IPS-NIHi7 (cell line): ENCODE measurements around the gene TCF7L2.

Experiments
- DNase-seq: peaks from one replicate; pipeline ENCODE4 v3.0.0; 2012; ENCODE audit warnings: mixed read lengths; ENCODE audit errors: extremely low spot score

TCF7L2 gene

GRCh38 chr10:112946649-112947048 lies 3.4 kb upstream of the TCF7L2 start:
- no peak for DNase-seq

DNA sequence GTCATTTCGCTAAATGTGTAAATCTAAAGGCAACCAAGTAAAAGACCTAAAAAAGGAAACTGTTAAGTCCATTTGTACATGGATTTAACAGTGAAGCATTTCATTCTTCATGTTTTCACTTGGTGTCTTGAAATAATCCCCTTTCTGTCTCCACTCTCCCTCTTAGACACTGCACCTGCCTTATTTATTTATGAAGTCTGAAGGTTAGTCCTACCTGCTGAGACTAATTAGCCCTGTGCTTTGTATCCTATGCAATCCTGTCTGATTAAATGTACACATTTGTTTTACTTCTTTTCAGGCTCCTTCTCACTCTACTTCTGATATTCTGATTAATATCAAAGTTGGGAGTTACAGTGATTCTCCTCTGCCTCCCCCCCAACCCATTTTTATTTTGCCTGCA lies 1.9 kb upstream of the TCF7L2 start:
- DNase-seq = no peak

DNA sequence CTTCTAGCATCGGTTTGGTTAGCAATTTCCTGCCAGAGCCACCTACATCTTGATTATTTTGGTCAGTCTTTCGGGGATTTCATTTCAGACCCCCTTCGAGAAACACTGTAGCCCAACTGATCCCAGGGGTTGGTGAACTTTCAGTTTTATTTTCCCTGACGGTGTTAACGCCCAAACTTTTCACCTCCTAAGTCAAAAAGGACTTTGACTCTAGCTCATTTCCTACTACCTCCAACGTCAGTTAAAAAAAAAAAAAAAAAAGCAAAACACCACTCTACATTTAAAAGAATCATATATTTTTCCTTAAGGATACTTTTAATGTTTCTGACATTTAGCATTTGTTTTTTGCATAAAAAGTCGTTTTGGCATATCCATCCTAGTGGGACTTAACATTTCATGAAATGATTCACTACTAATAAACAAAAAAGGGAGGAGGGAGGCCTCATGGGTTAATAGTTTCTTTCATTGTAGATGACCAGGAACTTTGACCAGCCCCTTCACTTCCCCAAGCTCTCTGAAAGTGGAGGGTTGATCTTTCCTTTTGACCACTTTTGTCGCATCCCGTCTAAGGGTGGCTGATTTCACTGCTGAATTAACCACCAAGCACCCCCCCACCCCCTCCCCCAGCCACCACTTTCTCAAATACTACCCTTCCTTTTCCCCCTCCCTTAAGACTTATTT lies 764 bp upstream of the TCF7L2 start:
- DNase-seq = no peak

DNA sequence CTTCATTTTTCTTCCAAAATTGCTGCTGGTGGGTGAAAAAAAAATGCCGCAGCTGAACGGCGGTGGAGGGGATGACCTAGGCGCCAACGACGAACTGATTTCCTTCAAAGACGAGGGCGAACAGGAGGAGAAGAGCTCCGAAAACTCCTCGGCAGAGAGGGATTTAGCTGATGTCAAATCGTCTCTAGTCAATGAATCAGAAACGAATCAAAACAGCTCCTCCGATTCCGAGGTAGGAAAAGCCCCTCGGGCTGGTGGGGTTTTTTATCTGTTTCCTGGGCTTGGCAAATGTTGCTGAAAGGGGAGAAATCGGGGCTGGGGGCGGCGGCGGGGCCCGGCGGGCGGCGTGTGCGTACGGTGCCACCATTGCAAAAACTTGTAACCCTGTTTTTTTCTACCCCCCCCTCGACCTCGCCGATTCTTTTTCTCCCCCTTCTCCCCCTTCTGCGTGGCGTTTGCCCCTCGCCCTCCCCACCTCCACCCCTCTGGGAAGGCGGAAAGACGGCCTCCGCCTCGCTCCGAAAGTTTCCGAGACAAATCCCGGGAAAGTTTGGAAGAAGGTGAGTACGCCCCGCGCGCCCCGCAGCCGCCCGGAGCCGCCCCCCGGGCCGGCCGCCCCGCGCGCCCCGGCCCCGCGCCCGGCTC lies 789 bp downstream of the TCF7L2 start:
- no peak for DNase-seq

DNA sequence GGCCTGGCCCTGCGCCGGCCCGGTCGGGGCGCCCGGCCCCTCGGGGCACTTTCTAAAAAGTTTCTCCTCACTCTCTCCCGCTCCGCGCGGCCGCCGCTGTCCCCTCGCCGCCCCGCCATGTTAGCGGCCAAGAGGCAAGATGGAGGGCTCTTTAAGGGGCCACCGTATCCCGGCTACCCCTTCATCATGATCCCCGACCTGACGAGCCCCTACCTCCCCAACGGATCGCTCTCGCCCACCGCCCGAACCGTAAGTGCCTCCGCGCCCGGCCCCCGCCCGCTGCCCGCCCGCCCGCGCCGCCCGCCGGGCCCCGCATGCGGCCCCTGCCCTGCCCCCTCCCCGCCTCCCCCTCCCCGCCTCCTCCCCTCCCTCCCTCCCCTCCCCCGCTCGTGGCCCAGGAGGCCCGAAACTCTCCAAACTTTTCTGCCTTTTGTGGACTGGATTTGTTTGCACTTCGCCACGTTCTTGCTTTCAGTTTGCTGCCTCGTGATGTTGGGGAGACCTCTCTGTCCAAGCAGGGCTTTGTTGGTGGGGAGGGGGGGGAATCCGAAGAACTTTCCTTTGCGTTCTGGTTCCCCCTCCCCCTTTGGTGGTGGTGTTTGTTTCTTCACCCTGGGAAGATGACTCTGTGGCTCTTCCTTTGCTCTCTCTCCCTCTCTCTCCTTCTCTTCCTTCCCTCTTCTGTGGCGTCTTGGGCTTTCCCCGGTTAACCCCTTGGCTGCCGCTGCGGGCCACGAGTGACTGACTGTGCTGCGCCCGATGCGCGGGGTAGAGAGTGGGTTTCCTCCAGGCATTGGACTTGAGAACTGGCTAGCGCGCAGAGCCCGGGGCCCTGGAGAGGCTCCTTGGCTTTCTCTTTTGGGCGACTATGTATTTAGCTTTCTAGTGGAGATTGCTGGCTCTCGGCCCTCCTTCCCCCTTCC lies 1.6 kb downstream of the TCF7L2 start:
- DNase-seq = no peak

- no peak for DNase-seq
These were observed 2.5 kb downstream of the TCF7L2 start for GRCh38 chr10:112952282-112953173.

DNA sequence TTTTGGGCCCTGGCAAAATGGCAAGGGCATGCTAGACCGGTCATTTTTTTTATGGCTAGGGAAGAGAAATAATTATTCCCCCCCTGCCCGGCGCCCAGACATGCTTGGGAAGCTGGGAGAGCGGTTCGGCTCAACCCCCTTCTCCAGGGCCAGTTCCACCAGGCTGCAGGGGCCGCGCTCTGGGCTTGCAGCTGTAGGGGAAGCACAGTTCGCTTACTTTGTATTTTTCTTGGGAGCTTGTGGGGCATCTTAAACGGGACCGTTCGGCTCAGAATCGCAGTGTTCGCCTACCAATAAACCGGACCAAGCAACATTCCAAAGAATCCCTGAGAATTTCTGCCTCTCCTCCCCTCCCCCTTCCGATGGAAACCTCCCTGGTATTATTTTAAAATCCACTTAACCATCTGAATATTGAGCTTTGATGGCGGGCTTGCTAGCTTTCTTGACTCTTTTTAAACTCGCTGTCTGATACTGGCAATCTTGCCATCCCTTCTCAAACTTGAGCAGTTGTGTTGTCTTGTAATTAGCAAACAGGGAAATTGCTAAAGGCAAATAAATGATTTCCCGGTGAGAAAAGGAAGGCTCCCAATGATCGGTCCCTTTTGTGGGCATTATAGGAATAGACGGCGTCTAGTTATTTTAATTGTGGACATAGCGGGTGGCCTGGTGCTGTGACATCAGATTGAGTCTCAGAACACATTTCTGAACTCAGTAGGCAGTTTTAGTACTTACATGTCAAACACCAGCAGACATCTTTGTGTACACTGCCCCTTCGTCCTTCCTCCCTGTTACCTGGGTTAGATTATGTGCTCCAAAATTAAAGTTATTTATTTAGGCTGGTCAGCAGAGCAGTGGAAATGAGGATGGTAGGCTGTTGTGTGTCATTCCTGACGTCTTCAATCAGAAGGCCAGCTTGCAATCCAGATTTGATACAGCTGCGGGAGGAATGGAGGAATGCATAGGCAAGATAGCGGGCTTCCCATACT lies 3.4 kb downstream of the TCF7L2 start:
- DNase-seq = no peak

- no peak for DNase-seq
These were observed 5.0 kb downstream of the TCF7L2 start for GRCh38 chr10:112954974-112955581.

DNA sequence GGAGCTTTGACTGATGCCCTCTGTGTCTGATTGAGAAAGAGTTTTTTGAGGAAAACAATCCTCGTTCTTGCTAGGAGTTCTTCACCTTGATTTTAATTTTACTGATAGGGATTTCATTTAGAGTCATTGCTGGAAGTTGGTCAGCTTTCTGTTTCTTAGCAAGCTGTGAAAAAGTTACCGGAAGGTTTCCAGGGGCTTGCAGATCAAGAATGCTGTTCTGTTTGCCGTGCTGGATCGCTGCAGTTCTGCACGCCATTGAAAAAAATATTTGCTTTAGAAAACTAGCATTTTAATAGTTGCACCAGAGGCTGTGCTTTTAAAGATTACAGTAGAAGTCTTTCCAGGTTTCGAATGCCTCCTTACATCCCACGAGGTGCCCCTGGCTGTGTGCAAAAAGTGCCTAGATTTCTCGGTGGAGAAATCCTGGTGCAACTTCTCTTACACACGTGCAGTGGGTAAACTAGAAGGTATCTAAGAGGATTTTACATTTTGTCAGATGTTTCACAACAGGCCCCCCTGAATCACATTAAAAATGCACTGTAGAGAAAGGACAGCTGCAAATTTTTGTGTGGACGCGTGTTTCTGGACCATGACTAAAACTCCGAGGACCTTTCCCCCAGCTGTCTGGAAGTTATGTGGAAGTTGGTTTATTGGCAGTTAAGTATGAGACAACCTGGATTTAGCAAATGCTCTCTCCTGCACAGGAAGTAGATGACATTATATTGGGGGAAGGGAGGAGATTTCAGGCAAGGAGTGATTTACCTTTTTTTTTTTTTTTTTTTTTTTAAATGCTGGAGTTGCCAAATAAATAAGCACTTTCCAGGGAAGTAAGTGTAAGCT lies 5.8 kb downstream of the TCF7L2 start:
- no peak for DNase-seq

DNA sequence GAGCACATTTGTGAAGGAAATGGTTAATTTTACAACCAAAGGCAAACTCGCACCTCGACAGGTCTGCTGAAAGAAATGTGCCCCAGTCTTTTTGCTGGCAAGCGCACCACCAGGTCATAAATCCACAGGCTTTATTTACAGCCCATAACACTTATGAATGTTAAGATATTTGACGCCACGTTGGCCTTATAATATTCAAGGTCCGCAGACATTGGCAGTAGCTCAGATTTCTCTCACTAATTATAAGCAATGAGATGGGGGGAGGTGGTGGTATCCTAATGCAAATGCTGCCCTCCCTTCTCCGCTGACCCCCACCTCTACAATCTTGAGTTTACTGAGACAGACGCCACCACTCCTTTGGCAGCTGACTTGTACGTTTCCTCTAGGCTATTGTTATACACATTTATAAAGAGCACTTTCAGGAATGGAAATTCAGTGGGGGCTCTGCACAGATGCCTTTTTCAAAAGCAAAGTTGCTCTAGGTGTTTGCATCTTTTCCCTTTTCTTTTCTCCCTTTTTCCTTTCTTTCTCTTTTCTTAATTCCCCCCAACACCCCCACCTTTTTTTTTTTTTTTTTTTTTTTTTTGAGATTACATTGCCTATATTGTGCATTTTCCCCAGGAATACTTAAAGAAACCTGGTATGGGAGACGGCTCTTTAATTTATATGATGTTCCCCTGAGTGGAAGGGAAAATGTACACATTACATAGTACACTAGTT lies 6.7 kb downstream of the TCF7L2 start:
- no peak for DNase-seq

- no peak for DNase-seq
These were observed 7.6 kb downstream of the TCF7L2 start for GRCh38 chr10:112957640-112958092.

- DNase-seq = no peak
These were observed 8.4 kb downstream of the TCF7L2 start for GRCh38 chr10:112958275-112958995.

GRCh38 chr10:112959207-112959838 lies 9.3 kb downstream of the TCF7L2 start:
- no peak for DNase-seq

GRCh38 chr10:112960151-112960681 lies 10.2 kb downstream of the TCF7L2 start:
- DNase-seq = no peak

GRCh38 chr10:112961609-112962008 lies 11.6 kb downstream of the TCF7L2 start:
- no peak for DNase-seq

- no peak for DNase-seq
These were observed 12.3 kb downstream of the TCF7L2 start for GRCh38 chr10:112962343-112962742.

DNA sequence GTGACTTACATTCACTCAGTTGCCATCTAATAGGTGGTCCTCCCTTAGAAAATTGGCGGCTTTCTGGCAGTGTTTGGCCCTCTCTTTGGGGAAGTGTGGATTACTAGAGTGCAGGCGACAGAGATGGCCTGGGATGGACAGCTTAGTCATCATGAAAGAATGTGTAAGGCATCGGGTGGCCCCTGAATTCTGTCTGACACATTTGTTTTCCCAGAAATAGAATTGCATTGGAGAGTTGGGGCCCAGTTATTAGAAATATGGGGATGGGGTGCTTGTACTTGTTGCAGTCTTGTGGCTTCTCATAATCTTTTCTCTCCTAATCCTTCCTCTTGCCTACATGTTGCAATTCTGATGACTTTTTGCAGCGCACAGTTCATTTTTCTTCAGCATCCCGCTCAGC lies 13.8 kb downstream of the TCF7L2 start:
- no peak for DNase-seq
